GM19099 (cell line): ENCODE measurements around the gene SLC66A1.

ENCODE experiments used
- POLR2A ChIP-seq: IDR thresholded peaks from 3 replicates; pipeline ENCODE4 v1.6.1; 2011; ENCODE audit warnings: low read depth; ENCODE audit not compliant: insufficient read length; ENCODE audit errors: extremely low read depth

Gene SLC66A1

GRCh38 chr1:19305880-19306279 is 6.2 kb upstream of the SLC66A1 start:
- TF ChIP-seq POLR2A: no peak

GRCh38 chr1:19306941-19307340 is 5.2 kb upstream of the SLC66A1 start:
- no peak for TF ChIP-seq POLR2A

- TF ChIP-seq POLR2A: no peak
Measured at GRCh38 chr1:19307794-19308508, 4.2 kb upstream of the SLC66A1 start.

- no peak for TF ChIP-seq POLR2A
Measured at GRCh38 chr1:19308509-19308907, 3.6 kb upstream of the SLC66A1 start.

GRCh38 chr1:19309123-19309813 is 2.9 kb upstream of the SLC66A1 start:
- no peak for TF ChIP-seq POLR2A

- TF ChIP-seq POLR2A: no peak
Measured at GRCh38 chr1:19310061-19310460, 2.1 kb upstream of the SLC66A1 start.

GRCh38 chr1:19310720-19311502 is 1.2 kb upstream of the SLC66A1 start:
- no peak for TF ChIP-seq POLR2A

GRCh38 chr1:19311503-19311930 is 609 bp upstream of the SLC66A1 start:
- TF ChIP-seq POLR2A: no peak

- no peak for TF ChIP-seq POLR2A
Measured at GRCh38 chr1:19312782-19313635, 883 bp downstream of the SLC66A1 start.

- no peak for TF ChIP-seq POLR2A
Measured at GRCh38 chr1:19313636-19313959, 1.5 kb downstream of the SLC66A1 start.

- TF ChIP-seq POLR2A: no peak
Measured at GRCh38 chr1:19313961-19314882, 2.1 kb downstream of the SLC66A1 start.

- peak; percentile 43 for TF ChIP-seq POLR2A
Measured at GRCh38 chr1:19315378-19316198, 3.5 kb downstream of the SLC66A1 start.
